ENCODE measurements around the gene KMT2B.
A peak's percentile ranks its signal among the peaks of the same experiment; 100 is the strongest.

Gene KMT2B

DNA sequence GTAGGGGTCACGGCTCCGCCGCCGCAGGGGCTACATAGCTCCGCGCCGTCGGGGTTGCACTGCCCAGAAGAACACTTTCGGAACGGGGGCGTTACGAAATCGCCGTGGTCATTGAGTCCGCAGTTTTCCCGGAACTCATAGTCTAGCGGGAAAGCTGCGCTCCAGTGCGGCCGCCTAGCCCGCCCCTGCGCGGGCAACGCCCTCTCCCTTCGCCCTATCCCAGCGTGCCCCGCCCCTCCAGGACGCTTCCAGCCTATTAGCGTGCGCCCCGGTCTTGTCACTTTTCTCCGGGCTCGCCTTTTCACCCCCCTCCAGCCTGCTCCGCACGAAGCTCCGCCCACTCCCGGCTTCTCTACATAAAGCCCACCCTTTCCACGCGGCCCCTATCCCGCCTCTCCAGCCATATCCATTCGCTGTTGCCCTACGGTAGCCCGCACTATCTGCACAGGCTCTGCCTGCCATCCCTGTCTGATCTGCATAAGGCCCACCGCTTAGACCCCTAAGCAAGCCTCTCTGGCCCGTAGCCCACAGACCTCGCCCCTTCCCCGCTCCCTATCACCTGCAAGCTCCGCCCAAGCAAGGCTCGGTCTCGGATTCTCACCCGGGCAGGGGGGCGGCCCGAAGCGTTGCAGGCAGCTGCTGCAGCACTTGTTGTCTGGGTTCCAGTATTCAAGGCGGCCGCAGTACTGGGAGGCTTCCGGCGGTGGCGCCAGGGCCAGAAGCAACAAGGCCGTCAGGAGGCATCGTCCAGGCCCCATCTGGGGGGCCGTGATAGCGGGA lies 22.8 kb downstream of the KMT2B start:
- DNase-seq (ENCODE audit: low read depth), result peak; percentile 93

DNA sequence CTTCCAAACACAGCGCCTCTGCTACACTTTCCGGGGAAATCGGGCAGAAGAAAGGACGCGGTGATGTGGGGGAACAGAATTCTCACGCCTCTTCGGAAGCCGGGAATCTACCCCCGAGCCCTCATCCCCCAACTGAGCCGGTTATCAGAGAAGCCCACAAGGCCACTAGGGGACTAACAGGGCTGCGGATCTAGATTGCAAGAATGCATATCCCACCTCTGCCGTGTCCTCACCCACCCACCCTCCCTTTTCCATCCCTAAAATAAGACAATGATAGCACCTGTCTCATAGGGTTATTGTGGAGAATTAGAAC lies 23.4 kb downstream of the KMT2B start:
- no peak for DNase-seq (ENCODE audit: low read depth)

DNA sequence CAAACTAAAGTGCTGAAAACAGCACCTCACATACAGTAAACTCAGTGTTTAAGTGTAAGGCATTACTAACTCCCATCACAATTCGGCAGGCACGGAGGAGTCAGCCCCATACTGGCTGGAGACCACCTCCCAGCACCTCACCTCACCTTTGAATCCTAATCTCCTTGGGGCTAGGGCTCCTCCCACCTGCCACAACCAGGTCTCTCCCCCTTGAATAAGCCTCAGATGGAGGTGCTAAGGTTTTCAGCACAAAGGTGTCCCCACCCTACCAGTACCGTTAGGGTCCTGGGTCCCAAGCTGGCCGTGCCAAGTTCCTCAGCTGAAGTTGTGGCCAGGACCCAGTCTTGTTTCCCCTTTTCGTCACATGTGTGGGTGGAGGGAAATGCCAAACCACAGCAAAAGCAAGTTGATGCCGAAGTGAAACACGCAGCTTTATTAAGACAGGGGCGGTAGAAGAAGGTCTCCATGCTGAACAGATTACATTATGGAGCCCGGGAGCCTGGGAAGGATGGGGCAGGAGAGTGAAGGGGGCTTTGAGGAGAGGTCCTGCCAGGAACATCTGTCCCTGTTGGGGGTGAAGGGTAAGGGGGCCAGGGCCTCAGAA lies 24.4 kb downstream of the KMT2B start, which contains the start of gene IGFLR1:
TSS of gene IGFLR1 (minus strand) at position 332 of the 604 bp plus-strand sequence. CDS start 1,272 bp downstream, outside the sequence.
- DNase-seq (ENCODE audit: low read depth), result peak; percentile 72

DNA sequence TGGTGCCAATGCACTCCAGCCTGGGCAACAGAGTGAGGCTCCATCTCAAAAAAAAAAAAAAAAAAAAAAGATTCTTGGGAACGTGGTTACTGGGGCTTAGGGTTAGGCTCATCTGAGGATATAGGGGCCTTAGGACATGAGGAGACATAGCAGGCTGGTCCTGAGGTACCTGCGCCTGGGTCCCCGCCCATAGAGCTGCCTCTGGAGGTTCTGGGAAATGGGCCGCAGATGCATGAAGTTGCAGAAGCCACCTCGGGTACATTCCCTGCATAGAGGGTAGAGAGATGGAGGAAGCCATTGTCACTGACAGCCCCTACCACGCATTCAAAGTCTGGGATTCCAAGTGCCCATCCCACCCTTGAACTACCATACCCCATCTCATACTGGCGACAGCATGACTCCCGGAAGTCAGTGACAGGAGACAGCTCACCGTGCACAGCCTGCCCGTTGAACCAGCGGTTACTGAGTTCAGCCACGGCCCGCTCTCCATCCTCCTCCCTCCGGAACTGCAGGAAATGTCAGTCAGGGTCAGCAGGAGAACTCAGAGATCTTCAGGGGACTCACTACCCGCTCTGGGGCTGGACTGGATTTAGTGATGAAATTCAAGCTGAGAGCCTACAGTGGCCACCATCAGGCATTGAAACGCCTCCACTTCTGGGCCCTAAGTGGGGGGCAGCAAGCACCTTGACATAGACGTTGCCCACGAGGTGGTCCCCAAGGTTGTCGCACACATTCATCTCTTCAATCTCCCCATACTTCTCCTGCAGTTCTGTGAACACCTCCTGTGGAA lies 26.0 kb downstream of the KMT2B start:
- DNase-seq (ENCODE audit: low read depth), result no peak

DNA sequence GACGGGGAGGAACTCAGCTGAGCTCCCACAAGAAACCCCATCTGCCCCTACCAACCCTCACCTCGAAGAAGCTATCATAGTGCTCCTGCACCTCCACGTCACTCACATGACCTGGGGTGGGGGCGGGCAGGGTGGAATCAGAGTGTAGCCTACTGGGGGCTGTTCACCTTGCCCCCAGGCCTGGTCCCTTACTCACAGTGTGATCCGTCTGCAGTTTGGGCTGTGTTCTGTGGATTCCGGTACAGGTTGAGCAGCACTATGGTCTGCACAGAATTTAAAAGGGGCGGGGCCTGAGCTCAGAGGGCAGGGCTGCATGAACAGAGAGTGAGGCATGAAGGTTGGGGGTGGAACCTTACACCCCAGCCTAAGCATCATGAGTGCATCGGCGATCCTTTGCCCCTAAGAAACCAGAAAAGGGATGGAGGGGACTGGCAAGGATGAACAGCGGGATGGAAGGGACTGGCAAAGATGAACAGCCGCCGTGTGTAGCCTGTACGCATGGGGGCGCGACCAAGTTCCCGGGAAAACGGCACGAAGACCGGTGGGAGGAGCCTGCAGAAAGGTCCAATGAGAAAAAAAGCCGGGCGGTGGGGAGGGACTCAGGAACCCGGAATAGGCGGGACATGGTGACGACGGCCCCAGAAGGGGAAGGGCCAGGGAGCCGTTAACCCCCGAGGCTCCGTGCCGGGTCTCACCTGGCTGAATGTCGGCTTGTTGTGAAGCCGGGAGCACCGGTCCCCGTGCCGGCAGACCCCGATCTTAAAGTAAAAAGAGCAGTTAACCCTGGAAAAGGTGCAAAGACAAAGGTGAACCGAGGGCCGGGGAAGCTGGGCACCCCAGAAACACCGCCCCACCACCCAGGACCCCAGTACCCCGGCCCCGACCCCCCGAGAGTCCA lies 26.9 kb downstream of the KMT2B start:
- peak; percentile 92 for DNase-seq (ENCODE audit: low read depth)

DNA sequence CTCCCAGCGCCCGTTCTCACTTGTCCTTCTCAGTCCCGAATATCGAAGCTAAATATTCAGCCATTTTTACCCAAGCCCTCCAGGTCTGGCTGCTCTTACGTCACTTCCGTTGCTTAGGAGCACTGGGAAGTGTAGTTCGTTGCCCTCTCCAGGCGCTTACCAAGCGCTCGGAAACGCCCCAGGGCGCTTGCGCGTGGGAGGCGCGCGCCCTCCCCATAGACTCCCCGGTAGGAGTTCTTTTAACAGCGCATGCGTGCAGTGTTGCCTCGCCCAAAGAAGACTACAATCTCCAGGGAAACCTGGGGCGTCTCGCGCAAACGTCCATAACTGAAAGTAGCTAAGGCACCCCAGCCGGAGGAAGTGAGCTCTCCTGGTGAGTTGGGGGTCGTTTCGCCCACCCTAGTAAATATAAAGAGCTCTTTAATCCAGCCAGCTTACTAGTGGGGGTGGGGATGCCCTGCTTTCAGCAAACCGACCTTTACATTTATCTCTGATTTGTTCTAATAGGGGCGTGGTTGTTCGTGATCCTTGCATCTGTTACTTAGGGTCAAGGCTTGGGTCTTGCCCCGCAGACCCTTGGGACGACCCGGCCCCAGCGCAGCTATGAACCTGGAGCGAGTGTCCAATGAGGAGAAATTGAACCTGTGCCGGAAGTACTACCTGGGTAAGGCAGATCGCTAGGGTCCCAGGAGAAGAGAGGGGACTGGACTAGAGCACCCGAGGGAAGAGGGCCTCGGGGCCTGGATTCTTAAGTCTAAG lies 27.7 kb downstream of the KMT2B start, which contains the start of the genes PSENEN and U2AF1L4:
TSS of gene PSENEN (plus strand) at position 324 of the 759 bp plus-strand sequence. CDS start at position 604, 280 bp downstream.
TSS of gene U2AF1L4 (minus strand) at position 91 of the 759 bp plus-strand sequence. CDS start at position 64, 27 bp downstream.
- peak; percentile 95 for DNase-seq (ENCODE audit: low read depth)

DNA sequence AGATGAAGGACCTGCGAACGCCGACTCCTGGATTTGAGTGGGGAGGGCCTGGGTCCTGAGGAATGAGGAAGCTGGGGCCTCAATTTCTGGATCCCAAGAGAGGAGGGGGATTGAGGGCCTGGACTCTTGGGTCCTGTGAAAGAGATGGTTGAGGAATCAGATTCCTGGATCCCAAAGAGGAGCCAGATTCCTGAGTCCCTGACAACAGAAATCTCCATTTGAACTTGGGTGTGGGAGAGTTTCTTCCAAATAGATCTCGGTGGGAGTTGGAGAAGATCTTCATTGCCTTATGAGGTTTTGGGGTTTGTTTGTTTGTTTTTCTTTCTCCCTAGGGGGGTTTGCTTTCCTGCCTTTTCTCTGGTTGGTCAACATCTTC lies 28.3 kb downstream of the KMT2B start:
- no peak for DNase-seq (ENCODE audit: low read depth)

DNA sequence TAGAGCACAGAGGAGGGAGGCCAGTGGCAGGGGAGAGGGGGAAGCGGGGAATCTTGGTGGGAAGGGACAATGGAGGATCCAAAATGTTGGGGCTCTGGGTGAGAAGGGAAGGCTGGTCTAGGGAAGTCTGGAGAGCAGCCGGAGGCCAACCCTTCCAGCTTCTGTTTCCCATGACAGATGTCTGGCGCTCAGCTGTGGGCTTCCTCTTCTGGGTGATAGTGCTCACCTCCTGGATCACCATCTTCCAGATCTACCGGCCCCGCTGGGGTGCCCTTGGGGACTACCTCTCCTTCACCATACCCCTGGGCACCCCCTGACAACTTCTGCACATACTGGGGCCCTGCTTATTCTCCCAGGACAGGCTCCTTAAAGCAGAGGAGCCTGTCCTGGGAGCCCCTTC lies 28.7 kb downstream of the KMT2B start:
- no peak for DNase-seq (ENCODE audit: low read depth)

DNA sequence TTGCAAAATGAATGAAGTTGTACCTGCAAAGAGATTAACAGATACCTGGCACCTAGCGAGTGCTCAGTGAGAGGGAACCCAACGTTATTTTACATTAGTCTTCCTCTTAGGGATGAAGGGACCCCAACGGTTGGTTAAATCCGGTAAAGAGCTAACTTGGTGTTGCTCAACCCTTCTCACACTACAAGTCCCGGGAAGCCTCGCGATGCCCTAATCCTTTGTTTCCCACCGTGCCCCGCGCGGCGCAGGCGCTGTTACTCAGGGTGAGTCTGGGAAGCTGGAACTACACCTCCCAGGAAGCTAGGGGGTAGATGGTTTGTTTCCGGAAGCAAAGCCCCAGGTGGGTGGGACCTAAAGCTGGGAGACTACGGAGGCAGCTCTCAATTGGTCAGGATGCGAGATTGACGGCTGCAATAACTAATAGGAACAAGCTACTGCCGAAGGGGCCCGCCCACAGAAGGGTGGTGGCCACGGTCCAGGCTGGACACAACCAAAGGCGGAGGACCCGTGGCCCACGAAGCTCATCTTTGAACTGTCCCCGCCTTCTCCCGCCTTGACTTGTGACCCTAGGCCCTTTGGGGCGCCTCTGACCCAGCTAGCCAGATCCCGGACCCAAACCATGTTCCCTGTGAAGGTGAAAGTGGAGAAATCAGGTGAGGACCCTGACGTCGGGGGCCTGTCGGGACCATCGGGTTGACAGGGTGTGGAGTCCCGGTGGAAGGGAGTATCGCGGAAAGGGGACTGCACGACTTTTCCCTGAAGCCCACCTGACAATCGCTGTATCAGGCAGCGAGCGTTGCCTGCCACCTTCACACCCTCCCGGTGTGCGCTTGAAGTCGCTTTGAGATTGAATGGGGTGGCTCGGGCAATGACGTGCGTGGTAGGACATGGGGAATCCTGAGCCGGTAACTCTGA lies 30.6 kb downstream of the KMT2B start, which contains the start of gene LIN37:
TSS of gene LIN37 (plus strand) at position 471 of the 915 bp plus-strand sequence. CDS start at position 620, 149 bp downstream.
- DNase-seq (ENCODE audit: low read depth), result peak; percentile 98

DNA sequence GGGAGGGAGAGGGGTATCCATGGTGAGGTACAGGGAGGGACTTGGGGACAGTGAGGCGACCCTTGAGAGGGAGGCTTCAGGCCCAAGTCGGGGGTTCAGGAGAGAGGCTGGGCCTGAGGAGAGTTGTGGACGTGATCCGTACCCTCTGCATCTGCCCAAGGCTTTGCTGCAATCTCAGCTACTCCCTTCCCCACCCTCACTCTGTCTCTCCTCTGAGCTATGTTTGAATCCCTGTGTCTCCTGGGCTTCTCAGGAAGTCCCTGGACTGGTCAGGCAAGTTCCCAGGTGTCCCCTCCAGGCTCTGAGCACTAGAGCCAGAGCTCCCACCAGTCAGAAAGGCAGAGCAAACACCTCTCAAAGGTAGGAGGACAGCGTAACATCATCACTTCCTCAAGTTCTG lies 32.4 kb downstream of the KMT2B start:
- DNase-seq (ENCODE audit: low read depth), result no peak

DNA sequence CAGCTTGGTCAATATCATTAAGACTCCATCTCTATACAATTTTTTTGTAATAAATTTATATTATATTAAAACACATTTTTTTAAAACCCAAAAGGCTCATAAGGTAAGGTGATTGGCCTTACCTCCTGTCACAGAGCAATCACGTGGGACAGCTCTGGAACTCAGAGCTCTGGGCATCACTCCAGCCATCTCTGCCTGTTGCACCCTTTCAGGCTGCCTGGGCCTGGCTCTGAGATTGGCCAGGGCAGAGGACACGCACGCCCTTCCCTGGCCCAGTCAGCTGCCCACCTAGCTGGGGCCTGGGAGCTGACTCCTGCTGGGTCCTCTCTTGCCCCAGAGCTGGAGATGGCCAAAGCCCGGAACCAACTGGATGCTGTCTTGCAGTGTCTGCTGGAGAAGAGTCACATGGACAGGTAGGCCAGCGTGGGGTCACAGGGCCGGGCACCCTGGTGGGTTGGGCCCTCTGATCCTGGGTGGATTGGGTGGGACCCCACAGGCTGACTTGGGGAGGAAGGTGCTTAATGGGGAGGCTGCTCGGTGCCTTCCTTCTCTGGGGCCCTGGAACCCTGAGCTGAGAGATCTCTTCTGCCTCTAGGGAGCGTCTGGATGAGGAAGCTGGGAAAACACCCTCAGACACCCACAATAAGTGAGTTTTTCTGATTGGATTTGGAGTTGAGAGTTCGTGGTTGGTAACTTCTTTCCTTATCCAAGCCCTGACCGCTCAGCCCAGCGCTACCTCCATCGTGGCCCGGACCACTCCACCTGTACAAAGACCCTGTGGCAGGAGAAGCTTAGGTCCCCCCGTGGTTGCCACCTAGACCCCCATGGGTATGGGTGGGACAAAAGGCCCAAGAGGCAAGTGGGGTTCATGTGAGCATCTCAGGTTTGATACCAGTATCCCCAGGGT lies 34.3 kb downstream of the KMT2B start:
- DNase-seq (ENCODE audit: low read depth), result no peak

DNA sequence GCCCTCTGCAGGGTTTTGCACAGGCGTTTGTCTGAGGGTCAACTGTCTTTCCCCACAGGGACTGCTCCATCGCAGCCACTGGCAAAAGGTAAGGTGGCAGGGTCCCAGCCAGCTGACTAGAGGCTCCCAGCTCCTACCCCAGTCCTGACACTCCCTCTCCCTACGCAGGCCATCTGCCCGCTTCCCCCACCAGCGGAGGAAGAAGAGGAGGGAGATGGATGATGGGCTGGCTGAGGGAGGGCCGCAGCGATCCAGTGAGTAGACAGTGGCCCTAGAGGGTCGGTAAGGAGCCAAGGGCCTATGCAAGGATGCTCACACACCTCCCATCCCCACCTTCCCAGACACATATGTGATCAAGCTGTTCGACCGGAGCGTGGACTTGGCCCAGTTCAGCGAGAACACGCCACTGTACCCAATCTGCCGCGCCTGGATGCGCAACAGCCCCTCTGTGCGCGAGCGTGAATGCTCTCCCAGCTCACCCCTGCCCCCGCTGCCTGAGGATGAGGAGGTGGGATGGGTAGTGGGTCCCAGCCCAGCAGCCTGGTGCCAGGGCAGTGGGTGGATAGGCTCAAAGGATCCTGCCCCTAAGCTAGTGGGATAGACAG lies 35.0 kb downstream of the KMT2B start:
- DNase-seq (ENCODE audit: low read depth), result no peak

DNA sequence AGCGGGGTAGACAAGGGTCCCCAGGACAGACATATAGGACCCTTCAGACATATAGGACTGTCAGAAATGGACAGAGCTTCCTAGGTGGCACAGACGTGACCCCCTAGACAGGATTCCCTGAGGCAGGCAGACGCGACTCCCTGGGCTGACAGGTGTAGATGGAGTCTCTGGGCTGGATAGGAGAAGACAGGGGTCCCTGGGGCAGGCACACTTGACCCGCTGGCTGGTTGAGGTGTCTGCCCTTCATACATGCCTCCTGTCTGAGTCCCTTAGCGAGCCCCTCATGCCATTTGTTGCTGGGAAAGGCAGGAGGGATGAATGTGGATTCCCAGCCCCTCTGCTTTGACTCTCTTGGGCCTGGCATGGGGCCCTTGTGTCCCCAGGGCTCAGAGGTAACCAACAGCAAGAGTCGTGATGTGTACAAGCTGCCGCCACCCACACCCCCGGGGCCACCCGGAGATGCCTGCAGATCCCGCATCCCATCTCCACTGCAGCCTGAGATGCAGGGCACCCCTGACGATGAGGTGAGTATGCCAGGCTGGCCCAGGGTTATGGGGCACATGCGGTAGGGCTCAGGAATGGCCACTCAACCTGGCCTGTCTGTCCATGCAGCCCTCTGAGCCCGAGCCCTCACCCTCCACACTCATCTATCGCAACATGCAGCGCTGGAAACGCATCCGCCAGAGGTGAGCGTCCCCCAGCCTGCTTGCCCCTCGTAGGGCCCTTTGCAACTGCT lies 36.0 kb downstream of the KMT2B start:
- DNase-seq (ENCODE audit: low read depth), result no peak

DNA sequence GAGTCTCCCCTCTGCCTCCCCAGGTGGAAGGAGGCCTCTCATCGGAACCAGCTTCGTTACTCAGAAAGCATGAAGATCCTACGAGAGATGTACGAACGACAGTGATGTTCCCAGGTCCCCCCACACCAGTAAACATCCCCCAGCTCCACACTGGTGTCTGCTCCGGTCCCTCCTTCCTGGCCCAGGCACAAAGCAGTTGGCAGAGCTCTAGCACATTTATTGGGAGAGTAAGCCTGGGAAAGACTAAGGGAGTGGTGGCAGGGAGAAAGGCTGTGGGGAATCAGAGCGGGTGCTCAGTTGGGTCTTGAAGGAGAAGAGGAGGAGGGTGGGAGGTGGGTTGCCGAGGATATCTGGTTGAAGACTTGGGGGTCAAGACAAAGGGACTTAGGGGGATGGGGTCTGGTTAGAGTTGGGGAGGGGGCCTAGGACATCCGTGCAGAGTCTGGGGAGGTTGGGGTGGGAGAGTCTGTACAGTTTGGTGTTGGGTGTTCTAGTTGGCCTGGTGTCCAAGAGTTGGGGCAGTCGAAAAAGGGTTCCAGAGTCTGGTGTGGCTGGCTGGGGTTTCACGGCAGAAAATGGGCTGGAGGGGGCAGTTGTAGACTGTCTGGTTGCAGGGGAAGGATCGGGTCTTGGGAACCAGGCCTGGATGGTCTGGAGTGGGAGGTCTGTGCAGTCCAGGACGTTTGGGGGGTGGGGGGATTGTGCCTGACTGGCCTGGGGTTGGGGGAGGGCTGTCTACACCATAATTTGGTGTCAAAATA lies 36.7 kb downstream of the KMT2B start:
- DNase-seq (ENCODE audit: low read depth), result no peak

DNA sequence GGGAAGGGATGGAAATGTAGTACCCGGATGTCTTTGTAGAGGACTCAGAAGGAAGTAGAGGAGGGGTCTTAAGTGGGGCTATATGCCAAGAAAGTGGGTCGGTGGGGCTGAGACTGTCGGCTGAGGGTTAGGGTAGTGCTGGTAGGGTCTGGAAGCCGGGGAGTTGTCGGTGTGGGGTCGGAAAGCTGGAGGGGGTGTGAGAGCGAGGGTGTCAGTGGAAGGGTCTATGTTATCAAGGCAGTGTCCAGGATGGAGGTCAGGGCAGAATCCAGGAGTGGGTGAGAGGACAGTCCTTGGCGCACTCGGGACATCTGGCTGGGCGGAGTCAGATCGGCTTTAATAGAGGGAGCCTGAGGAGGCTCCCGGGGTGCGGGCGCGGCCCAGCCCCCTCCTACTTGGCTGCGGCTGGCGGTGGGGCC lies 37.3 kb downstream of the KMT2B start:
- DNase-seq (ENCODE audit: low read depth), result no peak

DNA sequence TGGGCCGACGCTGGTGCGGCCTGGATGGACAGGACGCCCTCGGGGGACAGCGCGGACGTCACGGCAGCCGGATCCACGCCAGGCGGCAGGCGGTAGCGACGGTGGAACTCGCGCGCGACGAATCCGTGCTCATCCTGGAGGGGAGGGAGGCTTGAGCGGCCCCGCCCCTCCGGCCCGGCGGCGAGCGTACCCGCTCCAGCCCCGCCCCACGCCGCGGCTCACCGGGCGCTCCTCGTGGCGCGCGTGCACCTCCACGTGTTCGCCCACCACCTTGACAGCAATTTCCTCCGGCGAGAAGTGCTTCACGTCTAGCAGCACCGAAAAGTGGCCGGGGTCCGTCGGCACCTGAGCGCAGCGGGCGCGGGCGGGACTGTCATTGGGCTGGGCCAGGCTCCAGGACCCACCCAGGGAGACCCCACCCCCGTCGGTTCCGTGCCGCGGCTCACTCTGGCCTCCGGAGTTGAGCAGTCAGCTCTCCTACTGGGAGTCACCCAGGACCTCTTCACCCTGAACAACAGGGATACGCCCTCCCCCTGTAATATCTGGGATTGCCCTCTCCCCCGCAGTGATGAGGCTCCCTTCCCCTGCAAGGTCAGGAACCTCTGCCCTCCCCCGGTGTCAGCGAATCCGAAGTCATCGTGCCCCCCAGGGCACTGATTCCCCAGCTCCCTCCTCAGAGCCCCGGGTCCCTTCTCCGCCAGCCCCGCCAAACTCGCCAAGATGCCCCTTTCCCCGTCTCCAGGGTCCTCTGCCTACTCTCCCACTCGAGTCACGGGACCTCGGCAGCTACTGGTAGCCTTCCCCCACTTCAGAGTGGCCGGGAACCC lies 38.0 kb downstream of the KMT2B start:
- peak; percentile 46 for DNase-seq (ENCODE audit: low read depth)

Measured in activated T-cell treated with anti-CD3 and anti-CD28 coated beads for 24 hours (primary cell).